Measurements from ENCODE around the gene ID2. TPM values are rescaled to one million over a fixed set of nuclear protein-coding genes. Genes with fewer than 3 reads are reported as not detected.

Gene ID2
- total and polyA plus RNA-seq, 8 donors: 40.6 to 255 (median 117) TPM

DNA sequence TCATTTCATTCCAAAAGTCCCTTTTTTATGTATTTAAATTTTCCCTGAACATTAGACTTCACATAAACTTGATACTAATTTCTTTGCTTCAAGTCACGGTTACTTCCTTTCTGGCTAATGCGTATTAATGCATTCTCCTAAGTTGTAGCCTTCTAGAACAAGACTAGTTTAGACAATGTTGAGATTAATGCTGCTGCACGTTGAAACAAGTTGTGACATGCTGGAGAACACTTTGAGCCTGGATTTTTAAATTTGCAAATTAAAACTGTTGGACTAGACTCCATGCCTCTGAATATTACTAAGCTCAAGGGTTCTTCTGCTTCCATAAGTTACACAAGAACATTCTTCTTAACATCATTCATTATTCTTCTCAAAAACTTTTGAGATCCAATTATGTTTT is 29.1 kb downstream of the ID2 start:
- H3K36me3 ChIP-seq: no peaks in the 10 kb centered on the region
- WGBS, 5 donors: 73 to 80% (median 78%) methylated on average over 3 of the region's 3 CpGs
- DNase-seq: no peak
- intact Hi-C loops (cut with DNase I; ENCODE audit: low total_unique reads): no loop called here
- H3K4me3 ChIP-seq: no peak overlapping the region
- no peaks in the 10 kb centered on the region for H3K4me1 ChIP-seq
- H3K27ac ChIP-seq: no peak overlapping the region
- no peaks in the 10 kb centered on the region for H3K9me3 ChIP-seq
- no peaks in the 10 kb centered on the region for H3K27me3 ChIP-seq
- TF ChIP-seq, protein P1, sequence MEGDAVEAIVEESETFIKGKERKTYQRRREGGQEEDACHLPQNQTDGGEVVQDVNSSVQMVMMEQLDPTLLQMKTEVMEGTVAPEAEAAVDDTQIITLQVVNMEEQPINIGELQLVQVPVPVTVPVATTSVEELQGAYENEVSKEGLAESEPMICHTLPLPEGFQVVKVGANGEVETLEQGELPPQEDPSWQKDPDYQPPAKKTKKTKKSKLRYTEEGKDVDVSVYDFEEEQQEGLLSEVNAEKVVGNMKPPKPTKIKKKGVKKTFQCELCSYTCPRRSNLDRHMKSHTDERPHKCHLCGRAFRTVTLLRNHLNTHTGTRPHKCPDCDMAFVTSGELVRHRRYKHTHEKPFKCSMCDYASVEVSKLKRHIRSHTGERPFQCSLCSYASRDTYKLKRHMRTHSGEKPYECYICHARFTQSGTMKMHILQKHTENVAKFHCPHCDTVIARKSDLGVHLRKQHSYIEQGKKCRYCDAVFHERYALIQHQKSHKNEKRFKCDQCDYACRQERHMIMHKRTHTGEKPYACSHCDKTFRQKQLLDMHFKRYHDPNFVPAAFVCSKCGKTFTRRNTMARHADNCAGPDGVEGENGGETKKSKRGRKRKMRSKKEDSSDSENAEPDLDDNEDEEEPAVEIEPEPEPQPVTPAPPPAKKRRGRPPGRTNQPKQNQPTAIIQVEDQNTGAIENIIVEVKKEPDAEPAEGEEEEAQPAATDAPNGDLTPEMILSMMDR (IDR thresholded peaks at IDR 0.05): no peak
- TF ChIP-seq POLR2A (IDR thresholded peaks at IDR 0.05) (no peak), POLR2AphosphoS5 (IDR thresholded peaks at IDR 0.05) (no peak)

DNA sequence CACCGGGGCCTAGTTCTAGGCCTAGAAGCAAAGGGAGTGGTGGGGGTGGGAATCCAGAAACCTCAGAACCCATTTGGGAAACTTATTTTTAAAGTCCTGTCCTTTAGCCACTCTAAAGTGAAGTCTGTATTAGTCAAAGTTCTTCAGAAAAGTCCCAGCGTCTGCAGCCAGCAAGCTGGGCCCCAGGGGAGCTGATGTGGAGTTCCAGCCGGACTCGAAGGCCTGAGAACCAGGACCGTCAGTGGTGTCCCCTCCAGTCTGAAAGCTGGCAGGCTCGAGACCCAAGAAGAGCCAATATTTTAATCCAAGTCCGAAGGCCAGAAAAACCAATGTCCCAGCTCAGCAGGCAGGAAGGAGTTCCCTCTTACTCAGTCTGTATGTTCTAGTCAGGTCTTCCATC is 32.4 kb downstream of the ID2 start:
- Histone ChIP-seq H3K4me1 (no peaks in the 10 kb centered on the region), H3K27ac (no peak overlapping the region), H3K4me3 (no peak overlapping the region), H3K27me3 (no peaks in the 10 kb centered on the region), H3K9me3 (no peaks in the 10 kb centered on the region), H3K36me3 (no peaks in the 10 kb centered on the region)
- no peak for TF ChIP-seq EP300 (IDR thresholded peaks at IDR 0.05)
- no peak for TF ChIP-seq POLR2AphosphoS5 (IDR thresholded peaks at IDR 0.05)
- TF ChIP-seq POLR2A (IDR thresholded peaks at IDR 0.05): no peak
- TF ChIP-seq, protein P1 (IDR thresholded peaks at IDR 0.05): no peak
- intact Hi-C loops (cut with DNase I; ENCODE audit: low total_unique reads): no loop called here
- 84 to 90% (median 88%) methylated on average over 7 of the region's 7 CpGs for WGBS, 5 donors
- no peak for DNase-seq

DNA sequence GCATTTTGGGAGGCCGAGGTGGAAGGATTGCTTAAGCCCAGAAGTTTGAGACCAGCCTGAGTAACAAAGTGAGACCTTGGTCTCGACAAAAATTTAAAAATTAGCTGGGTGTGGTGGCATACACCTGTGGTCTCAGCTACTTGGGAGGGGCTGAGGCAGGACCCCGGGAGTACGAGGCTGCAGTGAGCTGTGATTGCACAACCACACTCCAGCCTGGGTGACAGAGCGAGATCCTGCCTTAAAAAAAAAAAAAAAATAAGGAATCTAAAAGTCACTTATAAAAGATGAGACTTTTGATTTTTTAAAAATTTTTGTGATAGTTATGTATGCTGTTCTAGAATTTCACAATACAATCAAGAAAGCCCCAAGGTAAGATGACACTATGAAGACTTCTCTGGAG is 33.1 kb downstream of the ID2 start:
- no peaks in the 10 kb centered on the region for H3K4me1 ChIP-seq
- no peak overlapping the region for H3K27ac ChIP-seq
- no peaks in the 10 kb centered on the region for H3K27me3 ChIP-seq
- no peak overlapping the region for H3K4me3 ChIP-seq
- H3K9me3 ChIP-seq: no peaks in the 10 kb centered on the region
- TF ChIP-seq EP300 (IDR thresholded peaks at IDR 0.05) (no peak), POLR2AphosphoS5 (IDR thresholded peaks at IDR 0.05) (no peak), POLR2A (IDR thresholded peaks at IDR 0.05) (no peak)
- TF ChIP-seq, protein P1 (IDR thresholded peaks at IDR 0.05): no peak
- no peak for DNase-seq
- intact Hi-C loops (cut with DNase I; ENCODE audit: low total_unique reads): no loop called here
- H3K36me3 ChIP-seq: no peaks in the 10 kb centered on the region
- 92 to 97% (median 94%) methylated on average over 5 of the region's 5 CpGs for WGBS, 5 donors

DNA sequence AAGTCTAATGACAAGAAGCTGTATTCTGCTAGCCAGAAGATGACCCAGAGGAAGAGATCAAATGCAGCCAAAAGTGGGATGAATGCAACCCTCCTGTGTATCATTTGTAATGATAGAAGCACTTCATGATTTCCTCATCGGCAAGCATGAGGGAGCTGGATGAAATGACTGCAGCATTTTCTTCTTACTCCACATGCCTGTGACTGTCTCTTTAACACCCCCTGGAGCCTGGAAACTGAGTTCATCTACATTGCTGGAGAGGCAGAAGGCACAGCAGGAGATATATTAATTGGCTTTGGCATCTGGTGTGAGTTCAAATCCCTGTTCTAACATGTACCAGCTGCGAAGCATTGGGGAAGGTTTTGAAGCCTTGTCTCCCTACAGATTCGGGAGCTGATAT is 37.7 kb downstream of the ID2 start:
- TF ChIP-seq, protein P1 (IDR thresholded peaks at IDR 0.05): no peak
- TF ChIP-seq EP300 (IDR thresholded peaks at IDR 0.05): no peak
- no peak for TF ChIP-seq POLR2AphosphoS5 (IDR thresholded peaks at IDR 0.05)
- no peak for TF ChIP-seq POLR2A (IDR thresholded peaks at IDR 0.05)
- no peak for DNase-seq
- 70 to 82% (median 76%) methylated on average over 3 of the region's 3 CpGs for WGBS, 5 donors
- Histone ChIP-seq H3K36me3 (no peaks in the 10 kb centered on the region), H3K27me3 (no peaks in the 10 kb centered on the region), H3K27ac (no peak overlapping the region), H3K4me3 (no peak overlapping the region), H3K4me1 (no peaks in the 10 kb centered on the region), H3K9me3 (no peaks in the 10 kb centered on the region)
- intact Hi-C loops (cut with DNase I; ENCODE audit: low total_unique reads): no loop called here
